Forelimb muscle (tissue), 1 donor: ENCODE results near the gene RFC3. TPM values are rescaled to one million over a fixed set of nuclear protein-coding genes. Genes with fewer than 3 reads are reported as not detected.

Experiments
- DNase-seq: peaks from one replicate; pipeline ENCODE4 v3.0.0-alpha.2; 2013; ENCODE audit warnings: low read depth
- polyA plus RNA-seq: library from polyadenylated mRNA; unstranded; fragments of 120-200 nt; gene quantifications from one replicate; pipeline ENCODE4 v1.2.1, GENCODE V29; 2013; ENCODE audit not compliant: insufficient read length

The RFC3 gene
- polyA plus RNA-seq, 1 donor: 10.9 TPM

GRCh38 chr13:33867472-33867871 is 49.5 kb downstream of the RFC3 start:
- DNase-seq: no peak

DNA sequence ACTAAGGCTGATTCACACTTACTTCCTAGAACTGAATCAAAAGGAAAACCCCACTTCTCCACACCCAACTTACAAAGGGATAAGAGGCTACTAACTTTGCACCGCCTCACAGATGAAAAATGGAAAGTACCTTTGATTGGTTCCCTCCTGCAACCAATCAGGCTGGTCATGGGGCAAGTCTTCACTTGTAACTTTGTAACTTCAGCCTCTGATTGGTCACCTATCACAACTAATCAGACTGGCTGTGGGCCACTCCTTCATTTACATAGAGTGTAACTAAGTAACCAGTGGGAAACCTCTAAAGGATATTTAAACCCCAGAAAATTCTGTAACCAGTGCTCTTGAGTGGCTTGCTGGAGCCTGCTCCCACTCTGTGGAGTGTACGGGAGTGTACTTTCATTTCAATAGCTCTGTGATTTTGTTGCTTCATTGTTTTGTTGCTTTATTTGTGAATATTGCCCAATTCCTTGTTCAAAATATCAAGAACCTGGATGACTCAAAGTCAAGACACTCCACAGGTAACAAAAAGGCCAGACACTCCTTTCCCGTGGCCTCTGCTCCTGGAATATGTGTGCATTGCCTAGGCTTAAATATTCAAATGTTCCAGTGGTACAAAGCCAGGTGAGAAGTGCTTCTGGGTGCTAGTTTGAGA is 50.5 kb downstream of the RFC3 start:
- DNase-seq: no peak

DNA sequence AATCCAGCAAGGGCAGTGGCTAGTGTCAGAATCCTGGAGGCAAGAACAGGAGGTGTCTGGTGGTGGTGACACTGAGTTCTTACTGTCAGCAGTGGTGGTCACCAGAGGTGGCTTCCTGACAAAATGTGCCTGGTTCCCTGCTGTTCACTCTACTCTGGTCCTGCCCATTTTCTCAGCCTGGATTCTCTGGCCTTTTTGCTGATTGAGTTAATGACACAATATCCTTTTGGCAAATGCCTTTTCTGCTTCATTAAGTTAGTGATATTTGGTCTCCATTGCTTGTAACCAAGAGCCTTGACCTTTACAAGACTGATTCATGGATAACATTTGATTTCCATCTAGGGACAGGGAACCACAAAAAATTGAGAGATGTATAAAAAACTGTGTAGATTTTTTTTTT is 51.1 kb downstream of the RFC3 start:
- no peak for DNase-seq

GRCh38 chr13:33870046-33870668 is 52.2 kb downstream of the RFC3 start:
- no peak for DNase-seq

DNA sequence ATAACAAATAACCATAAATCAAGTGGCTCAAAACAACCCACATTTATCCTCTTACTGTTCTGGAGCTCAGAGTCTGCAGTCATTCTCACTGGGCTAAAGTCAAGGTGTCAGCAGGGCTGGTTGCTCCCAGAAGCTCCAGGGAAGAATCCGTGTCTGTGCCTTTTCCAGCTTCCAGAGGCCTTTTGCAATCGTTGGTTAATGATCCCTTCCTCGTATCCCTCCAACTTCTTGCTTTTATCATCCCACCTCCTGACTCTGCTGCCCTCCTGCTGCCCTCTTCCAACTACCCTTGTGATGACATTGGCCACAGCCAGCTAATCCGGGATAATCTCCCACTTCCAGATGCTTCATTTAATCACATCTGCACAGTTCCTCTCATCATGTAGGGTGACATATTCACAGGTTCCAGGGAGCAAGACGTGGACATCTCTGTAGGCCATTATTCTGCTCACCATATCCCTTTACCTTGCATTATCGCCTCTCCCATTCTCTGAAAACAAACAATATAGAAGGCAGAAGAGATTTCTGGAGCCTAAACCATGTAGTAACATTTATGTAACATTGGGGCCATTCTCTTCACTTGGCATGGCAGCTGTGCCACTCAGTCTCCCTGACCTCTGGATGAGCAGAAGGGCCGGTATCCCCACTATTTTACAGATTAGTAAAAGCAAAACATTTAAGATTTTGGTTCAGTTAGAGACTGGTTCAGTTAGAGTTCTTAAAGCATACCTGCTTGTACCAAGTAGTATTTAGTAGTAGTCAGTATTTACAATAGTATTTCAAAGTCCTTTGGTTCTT is 53.5 kb downstream of the RFC3 start:
- no peak for DNase-seq

DNA sequence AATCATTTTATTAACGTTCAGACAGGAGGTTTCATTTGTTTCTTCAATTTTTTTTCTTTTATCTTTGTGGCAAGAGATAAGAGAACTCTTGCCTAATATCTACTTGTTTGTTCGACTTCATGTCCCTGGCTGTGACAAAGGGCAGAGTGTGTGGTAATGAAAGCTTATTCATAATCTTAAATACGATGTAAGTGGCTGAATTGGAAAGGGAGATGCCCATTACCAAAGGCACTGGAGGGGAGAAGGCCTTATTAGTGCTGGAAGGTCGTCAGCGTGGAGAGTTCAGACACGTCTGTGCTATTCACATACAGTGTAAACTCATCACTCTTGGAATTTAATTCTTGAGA is 54.0 kb downstream of the RFC3 start:
- no peak for DNase-seq

DNA sequence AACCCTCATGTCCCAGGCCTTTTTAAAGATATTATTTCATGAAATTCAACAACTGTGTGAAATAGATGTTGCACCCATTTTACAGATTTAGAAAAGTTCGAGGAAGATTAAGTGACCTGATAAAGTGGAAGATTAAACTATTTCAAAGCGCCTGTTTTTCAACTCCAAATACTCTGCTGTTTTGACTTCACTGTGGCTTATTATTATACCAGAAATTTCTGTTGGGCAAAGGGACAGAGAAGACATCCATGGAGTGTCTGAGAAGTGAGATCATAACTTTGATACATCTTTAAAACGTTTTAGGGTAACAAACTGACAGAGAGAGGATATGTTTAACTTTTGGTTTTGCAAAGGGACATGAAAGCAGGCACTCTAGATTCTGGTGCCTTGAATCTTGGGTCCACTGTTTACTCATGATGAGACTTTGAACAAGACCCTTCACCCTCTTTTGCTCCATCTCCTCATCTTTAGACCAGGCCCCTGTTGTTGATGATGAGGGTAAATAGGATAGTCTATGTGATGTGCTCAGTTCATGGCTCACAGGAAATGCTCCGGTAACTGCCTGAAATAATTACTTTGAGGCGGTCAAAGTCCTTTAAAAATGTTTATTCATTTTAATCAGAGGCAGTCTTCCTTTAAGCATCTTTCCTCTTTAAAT is 55.4 kb downstream of the RFC3 start:
- DNase-seq: no peak

DNA sequence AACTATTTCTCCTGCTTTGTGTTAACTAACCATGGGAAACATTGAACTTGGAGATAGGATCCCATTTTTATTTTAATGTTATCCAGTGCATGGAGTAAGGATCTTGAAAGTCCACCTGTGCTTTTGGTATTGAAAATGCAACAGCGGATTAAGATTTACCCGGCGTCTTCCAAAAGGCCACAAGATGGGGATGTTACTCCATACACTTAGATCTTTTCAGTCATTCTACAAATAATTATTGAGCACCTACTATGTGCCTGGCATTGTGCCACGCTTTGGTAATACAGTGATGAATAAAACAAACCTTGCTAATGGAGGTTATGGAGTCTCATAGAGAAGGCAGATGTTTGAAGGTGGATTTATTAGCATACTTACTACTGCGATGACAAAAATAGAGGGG is 56.9 kb downstream of the RFC3 start:
- no peak for DNase-seq

GRCh38 chr13:33875618-33876401 is 57.9 kb downstream of the RFC3 start:
- no peak for DNase-seq

DNA sequence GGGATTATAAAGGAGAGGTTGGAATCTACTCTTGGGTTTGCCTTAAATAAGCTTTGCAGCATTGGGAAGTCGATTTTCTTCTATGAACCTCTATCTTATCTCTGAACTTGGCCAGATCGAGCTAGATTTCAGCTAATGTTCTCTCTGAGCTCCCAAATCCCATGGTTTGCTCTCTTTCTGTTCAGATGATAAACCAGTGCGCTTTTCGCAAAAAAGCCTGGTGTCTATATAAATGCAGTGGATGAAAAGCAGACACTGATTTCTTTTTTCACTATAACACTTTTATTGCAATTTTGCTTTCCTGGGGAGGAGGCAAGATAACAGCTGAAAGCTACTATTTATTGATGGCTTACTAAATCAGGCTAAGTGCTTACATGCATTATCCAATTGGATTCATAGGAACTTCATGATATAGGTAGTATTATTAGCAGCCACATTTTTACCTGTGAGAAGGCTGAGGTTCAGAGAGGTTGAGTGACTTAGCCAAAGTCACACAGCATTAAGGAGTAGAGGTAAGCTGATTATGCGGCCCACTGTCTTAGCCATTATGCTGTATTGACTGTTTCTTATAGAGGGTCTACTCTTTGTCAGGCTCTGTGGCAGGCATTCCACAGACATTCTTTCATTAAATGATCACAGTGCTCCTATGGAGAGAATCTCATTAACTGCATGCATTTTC is 58.9 kb downstream of the RFC3 start:
- no peak for DNase-seq

DNA sequence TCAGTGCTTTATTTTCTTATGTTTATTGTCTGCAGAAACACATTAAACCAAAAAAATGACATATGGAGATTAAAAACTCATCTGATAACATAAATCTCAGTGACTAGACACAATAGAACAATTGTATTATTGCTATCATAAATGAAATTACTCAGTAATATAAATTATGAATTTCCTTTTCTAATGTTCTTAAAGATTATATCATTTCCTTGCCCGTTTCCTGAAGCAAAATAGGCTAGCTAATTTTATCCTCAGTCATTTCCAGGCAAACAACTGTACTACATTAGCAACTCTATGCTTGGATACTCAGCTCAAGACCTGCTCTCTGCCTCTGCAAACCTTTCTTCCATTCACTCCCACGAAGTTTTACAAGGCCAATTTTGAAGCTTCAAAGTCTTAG is 61.2 kb downstream of the RFC3 start:
- DNase-seq: no peak

DNA sequence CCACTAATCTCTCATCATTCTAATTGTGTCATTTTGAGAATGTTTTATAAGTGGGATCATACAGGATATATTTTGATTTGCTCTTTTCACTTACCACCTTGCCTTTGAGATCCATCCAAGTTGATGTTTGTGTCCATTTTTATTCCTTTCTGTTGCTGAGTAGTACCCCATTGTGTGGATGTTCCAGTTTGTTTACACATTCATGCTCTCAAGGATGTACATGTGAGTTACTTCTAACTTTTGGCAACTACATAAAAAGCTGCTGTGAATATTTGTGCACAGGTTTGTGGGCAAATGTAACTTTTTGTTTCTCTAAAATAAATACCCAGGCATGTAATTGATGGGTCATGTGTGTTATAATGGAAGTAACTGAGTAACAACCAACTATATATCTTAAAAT is 64.9 kb downstream of the RFC3 start:
- DNase-seq: no peak

DNA sequence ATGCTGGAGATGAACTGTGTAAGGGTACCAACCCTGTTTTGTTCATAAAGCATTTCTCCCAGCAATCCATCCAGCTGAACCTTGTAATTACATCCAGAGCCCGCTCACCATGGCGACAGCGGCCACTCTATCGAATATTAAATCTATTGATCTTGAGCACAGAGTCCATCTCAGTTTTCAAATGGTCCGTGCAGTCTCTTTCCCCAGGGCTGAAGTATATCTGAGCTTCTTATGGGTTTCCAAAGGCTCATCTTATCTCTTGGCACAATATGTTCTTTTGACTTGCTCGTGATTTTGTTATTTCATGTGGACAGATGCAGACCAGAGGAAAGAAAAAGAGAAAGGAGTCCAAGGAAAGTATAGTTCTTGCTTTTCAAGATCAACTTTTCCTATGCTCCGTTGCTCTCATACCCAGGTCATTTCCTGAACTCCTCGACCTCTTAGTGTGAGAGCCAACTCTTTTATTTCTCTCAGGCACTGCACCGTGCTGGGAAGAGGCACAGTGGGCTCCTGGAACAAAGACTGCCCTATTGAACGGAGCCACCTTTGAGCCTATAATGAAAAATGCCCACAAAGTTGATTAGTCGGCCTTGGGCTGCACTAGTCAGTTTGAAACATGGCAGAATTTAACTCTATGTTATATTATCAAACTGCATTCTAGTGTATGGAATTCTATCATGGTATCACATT is 66.7 kb downstream of the RFC3 start:
- DNase-seq: no peak
